Neural cell (in vitro differentiated cells): ENCODE results near the gene MED27. TPM values are rescaled to one million over a fixed set of nuclear protein-coding genes. Genes with fewer than 3 reads are reported as not detected.

ENCODE experiments used
- H2AFZ ChIP-seq: fragments of 200-600, 300-800 bp; sonication (generic), shearing (Covaris generic); 2 replicates; pipeline ENCODE4 v1.6.0; 2014; ENCODE audit warnings: low read depth, mild to moderate bottlenecking, antibody characterized with exemption, low read length, moderate library complexity
- H3F3A ChIP-seq: fragments of 200-600 bp; shearing (Covaris generic); 2 replicates; pipeline ENCODE4 v1.6.1; 2016; ENCODE audit warnings: mild to moderate bottlenecking, moderate library complexity, mixed read lengths, antibody characterized with exemption, low read length; ENCODE audit not compliant: insufficient read depth, poor library complexity, severe bottlenecking
- H3K27ac ChIP-seq: fragments of 200-600, 300-800 bp; sonication (generic), shearing (Covaris generic); 2 replicates; pipeline ENCODE4 v1.5.1; 2014; ENCODE audit warnings: mild to moderate bottlenecking, low read length, moderate library complexity
- H3K27me3 ChIP-seq: fragments of 300-800, 200-600 bp; sonication (generic), shearing (Covaris generic); 2 replicates; pipeline ENCODE4 v1.6.0; 2014; ENCODE audit warnings: mild to moderate bottlenecking, low read depth, low read length, moderate library complexity; ENCODE audit not compliant: insufficient read depth
- H3K36me3 ChIP-seq: fragments of 300-800, 200-600 bp; sonication (generic), shearing (Covaris generic); 2 replicates; pipeline ENCODE4 v1.5.1; 2014; ENCODE audit warnings: mild to moderate bottlenecking, antibody characterized with exemption, low read length, moderate library complexity; ENCODE audit not compliant: insufficient read depth
- H3K4me2 ChIP-seq: fragments of 300-800, 200-600 bp; sonication (generic), shearing (Covaris generic); 2 replicates; pipeline ENCODE4 v1.6.0; 2014; ENCODE audit warnings: mild to moderate bottlenecking, low read length
- H3K4me3 ChIP-seq: fragments of 300-800, 200-600 bp; sonication (generic), shearing (Covaris generic); 2 replicates; pipeline ENCODE4 v1.5.1; 2014; ENCODE audit warnings: mild to moderate bottlenecking, low read length, moderate library complexity
- H3K79me2 ChIP-seq: fragments of 200-600 bp; shearing (Covaris generic); replicated peaks from 2 replicates; pipeline ENCODE4 v1.6.0; 2014; ENCODE audit warnings: mild to moderate bottlenecking, low read length, moderate library complexity; ENCODE audit not compliant: insufficient read depth
- H3K9ac ChIP-seq: fragments of 300-800, 200-600 bp; sonication (generic), shearing (Covaris generic); 2 replicates; pipeline ENCODE4 v1.6.1; 2016; ENCODE audit warnings: mild to moderate bottlenecking, low read length, mixed read lengths
- H3K9me2 ChIP-seq: fragments of 200-600 bp; shearing (Covaris generic); 2 replicates; pipeline ENCODE4 v1.6.1; 2016; ENCODE audit warnings: mild to moderate bottlenecking, low read length, mixed read lengths; ENCODE audit not compliant: insufficient read depth
- H3K9me3 ChIP-seq: fragments of 200-600, 300-800 bp; sonication (generic), shearing (Covaris generic); 2 replicates; pipeline ENCODE4 v1.6.1; 2016; ENCODE audit warnings: mild to moderate bottlenecking, mixed run types, low read length, moderate library complexity, mixed read lengths
- H4K20me1 ChIP-seq: fragments of 200-600 bp; shearing (Covaris generic); 2 replicates; pipeline ENCODE4 v1.6.1; 2016; ENCODE audit warnings: mild to moderate bottlenecking, mixed run types; ENCODE audit not compliant: insufficient read depth
- CTCF ChIP-seq: fragments of 450-650 bp; IDR thresholded peaks from 2 replicates; pipeline ENCODE4 v1.5.1; 2014; ENCODE audit warnings: antibody characterized with exemption, mild to moderate bottlenecking, moderate library complexity; ENCODE audit not compliant: poor library complexity, severe bottlenecking
- EP300 ChIP-seq: fragments of 450-650 bp; conservative IDR thresholded peaks from 2 replicates; pipeline ENCODE4 v1.6.1; 2014; ENCODE audit warnings: antibody characterized with exemption, mild to moderate bottlenecking, moderate library complexity; ENCODE audit not compliant: poor library complexity, severe bottlenecking
- EZH2 ChIP-seq: fragments of 200-600, 300-800 bp; shearing (Covaris generic), sonication (generic); IDR thresholded peaks from 2 replicates; pipeline ENCODE4 v1.6.1; 2014; ENCODE audit warnings: antibody characterized with exemption, low read length, borderline replicate concordance, mild to moderate bottlenecking; ENCODE audit not compliant: insufficient read depth, poor library complexity, severe bottlenecking
- MXI1 ChIP-seq: fragments of 450-650 bp; conservative IDR thresholded peaks from 2 replicates; pipeline ENCODE4 v1.6.1; 2014; ENCODE audit warnings: antibody characterized with exemption, mild to moderate bottlenecking; ENCODE audit not compliant: poor library complexity, severe bottlenecking
- POLR2AphosphoS5 ChIP-seq: IDR thresholded peaks from 2 replicates; pipeline ENCODE4 v1.6.1; 2012
- RAD21 ChIP-seq: fragments of 450-650 bp; conservative IDR thresholded peaks from 2 replicates; pipeline ENCODE4 v1.6.1; 2014; ENCODE audit warnings: antibody characterized with exemption, mild to moderate bottlenecking, moderate library complexity
- REST ChIP-seq: IDR thresholded peaks from 2 replicates; pipeline ENCODE4 v1.6.1; 2012; ENCODE audit warnings: borderline replicate concordance
- SMC3 ChIP-seq: fragments of 450-650 bp; conservative IDR thresholded peaks from 2 replicates; pipeline ENCODE4 v1.6.1; 2014; ENCODE audit warnings: antibody characterized with exemption, mild to moderate bottlenecking, moderate library complexity; ENCODE audit not compliant: poor library complexity
- TAF1 ChIP-seq: IDR thresholded peaks from 2 replicates; pipeline ENCODE4 v1.6.1; 2012; ENCODE audit warnings: low read depth
- polyA plus RNA-seq: library from polyadenylated mRNA; depleted of rRNA; stranded (reverse); fragments of >200 nt; gene quantifications from 2 replicates; pipeline ENCODE4 v1.2.3, GENCODE V29; 2014

Gene MED27
- polyA plus RNA-seq, 1 donor from 2014 or later, result 7.5 TPM

- Histone ChIP-seq H4K20me1 (no peaks in the 10 kb centered on the region), H3K79me2 (no peaks in the 10 kb centered on the region), H3K36me3 (no peaks in the 10 kb centered on the region), H3K27ac (no peak overlapping the region), H3F3A (no peaks in the 10 kb centered on the region), H3K4me3 (no peak overlapping the region), H3K9me2 (no peaks in the 10 kb centered on the region), H3K9me3 (no peaks in the 10 kb centered on the region), H3K27me3 (no peaks in the 10 kb centered on the region), H2AFZ (no peak overlapping the region), H3K9ac (no peak overlapping the region), H3K4me2 (no peak overlapping the region)
- TF ChIP-seq POLR2AphosphoS5 (no peak), MXI1 (no peak), EZH2 (no peak), CTCF (no peak), TAF1 (no peak)
Observed at GRCh38 chr9:131847665-131848354, 231.9 kb downstream of the MED27 start.

GRCh38 chr9:131845305-131846298, 234.1 kb downstream of the MED27 start:
- Histone ChIP-seq H3K9me2 (no peaks in the 10 kb centered on the region), H3K27ac (no peak overlapping the region), H3K9ac (no peak overlapping the region), H3K36me3 (no peaks in the 10 kb centered on the region), H3K79me2 (no peaks in the 10 kb centered on the region), H2AFZ (no peak overlapping the region), H3K27me3 (no peaks in the 10 kb centered on the region), H4K20me1 (no peaks in the 10 kb centered on the region), H3K4me2 (no peak overlapping the region), H3K9me3 (no peaks in the 10 kb centered on the region), H3F3A (no peaks in the 10 kb centered on the region), H3K4me3 (no peak overlapping the region)
- TF ChIP-seq EZH2, result no peak

- H4K20me1 ChIP-seq, result no peaks in the 10 kb centered on the region
- H3K79me2 ChIP-seq, result no peaks in the 10 kb centered on the region
- no peaks in the 10 kb centered on the region for H3F3A ChIP-seq
- no peak overlapping the region for H2AFZ ChIP-seq
- H3K27me3 ChIP-seq, result no peaks in the 10 kb centered on the region
- H3K4me2 ChIP-seq, result no peak overlapping the region
- TF ChIP-seq TAF1 (no peak), SMC3 (no peak), REST (no peak), RAD21 (no peak), EP300 (no peak), POLR2AphosphoS5 (no peak), EZH2 (no peak), MXI1 (no peak), CTCF (no peak)
- no peaks in the 10 kb centered on the region for H3K9me2 ChIP-seq
- H3K9ac ChIP-seq, result no peak overlapping the region
- H3K4me3 ChIP-seq, result no peak overlapping the region
- no peaks in the 10 kb centered on the region for H3K9me3 ChIP-seq
- no peaks in the 10 kb centered on the region for H3K36me3 ChIP-seq
- no peak overlapping the region for H3K27ac ChIP-seq
Observed at GRCh38 chr9:131844745-131845118, 234.9 kb downstream of the MED27 start.
